Heart left ventricle (tissue), 16 donors: Measurements from ENCODE around the gene RAB36. TPM values are rescaled to one million over a fixed set of nuclear protein-coding genes. Genes with fewer than 3 reads are reported as not detected.

Experiments used
- ATAC-seq, 4 donors: fragments of 200-7000 bp; cut with Tn5 transposase; one replicate each; pipeline ENCODE4 v1.9.1; 2020 to 2022; ENCODE audit warnings: moderate library complexity in 4 of 4, mild to moderate bottlenecking in 3 of 4, moderate number of reproducible peaks in 1 of 4
- DNase-seq, 5 donors: peaks; one replicate each; pipeline ENCODE4 v3.0.0-alpha.2; 2020
- H3K27ac ChIP-seq, 12 donors: fragments of 200-600 bp; sonication (generic) in 4 of 12; one replicate each; pipeline versions ENCODE4 v1.5.0 to v1.8.0; 2016 to 2022; ENCODE audit warnings: mild to moderate bottlenecking in 2 of 12
- H3K27me3 ChIP-seq, 9 donors: fragments of 200-600 bp; sonication (generic) in 2 of 9; one replicate each; pipeline versions ENCODE4 v1.5.1 to v1.8.0; 2016 to 2022; ENCODE audit warnings: mild to moderate bottlenecking in 3 of 9
- H3K36me3 ChIP-seq, 9 donors: fragments of 200-600 bp; sonication (generic) in 2 of 9; one replicate each; pipeline versions ENCODE4 v1.5.0 to v1.8.0; 2018 to 2022; ENCODE audit warnings: mild to moderate bottlenecking in 2 of 9
- H3K4me1 ChIP-seq, 12 donors: fragments of 200-600 bp; sonication (generic) in 4 of 12; one replicate each; pipeline versions ENCODE4 v1.5.0 to v1.8.0; 2016 to 2022; ENCODE audit warnings: mild to moderate bottlenecking in 3 of 12
- H3K4me3 ChIP-seq, 12 donors: fragments of 200-600 bp; sonication (generic) in 4 of 12; one replicate each; pipeline versions ENCODE4 v1.5.0 to v1.8.0; 2017 to 2022; ENCODE audit warnings: mild to moderate bottlenecking in 9 of 12, moderate library complexity in 4 of 12
- H3K9me3 ChIP-seq, 12 donors: fragments of 200-600 bp; sonication (generic) in 4 of 12; one replicate each; pipeline versions ENCODE4 v1.5.0 to v1.8.0; 2016 to 2022; ENCODE audit warnings: mild to moderate bottlenecking in 1 of 12
- CTCF ChIP-seq, 12 donors: fragments of 200-600 bp; sonication (generic) in 4 of 12; IDR thresholded peaks; one replicate each; pipeline versions ENCODE4 v1.5.0 to v1.8.0; 2018 to 2022; ENCODE audit warnings: antibody characterized with exemption in 12 of 12, mild to moderate bottlenecking in 5 of 12
- POLR2A ChIP-seq, 2 donors: fragments of 450-650 bp; IDR thresholded peaks; one replicate each; pipeline ENCODE4 v1.6.1; 2017; ENCODE audit warnings: antibody characterized with exemption in 2 of 2, mild to moderate bottlenecking in 2 of 2, moderate library complexity in 2 of 2
- WGBS, 4 donors: extraction: QIAGEN DNeasy Blood & Tissue Kit in 2 of 4; methylation state at CpG; one replicate each; pipeline versions ENCODE4 v1.1.5 to v1.1.7; 2013 to 2018; 5-methylcytosine and 5-hydroxymethylcytosine counted together
- intact Hi-C, 10 donors: fragments of 100-400 bp; cut with DNase I; formaldehyde crosslinking; loops; one replicate each; pipeline versions ENCODE4 v1.11.1 to v1.14.2; 2022
- polyA plus RNA-seq, 2 donors: library from polyadenylated mRNA; stranded (reverse); fragments of 200-250 nt; gene quantifications; one replicate each; pipeline ENCODE4 v1.2.3, GENCODE V29; 2013
- total RNA-seq, 9 donors: library from RNA; depleted of rRNA in 2 of 9; stranded (reverse); fragments of >200 nt in 2 of 9; fragmentation: NEBNext Ultra II Directional in 3 of 9; extraction: Animal tissue kit (Norgen Biotek cat#: 25700) in 3 of 9; gene quantifications; one replicate each; pipeline versions ENCODE4 v1.1.0 to v1.2.4, GENCODE V29; 2016 to 2023
- donor health status: ischemic (EF 13 %, LVEDD 7.1; RV severe dilation, severe dysfunction).
- donor health status: healthy with polysubstance abuse.
- donor health status: DM: no; HTN: yes; CAD: no.
- donor health status: DM: no; HTN: no; CAD: no.
- donor health status: ischemic (EF 25% LVEDD 6.9; RV normal size, moderate dysfunction).
- donor health status: ischemic (EF 25% LVEDD 5.7; RV mildly dilated, moderate dysfunction).
- donor health status: healthy.
- donor health status: DM: yes; HTN: yes; CAD: no.
- donor health status: ischemic (EF 35%, LVEDD 5.7; RV mildly dilated, moderate dysfunction).
- donor health status: nonischemic (EF 11% LVEDD 7.7; RV severe dilation, severe dysfunction).
- donor health status: DM: yes; HTN: yes; CAD: no.
- donor health status: PGD.
- donor health status: ischemic (EF 29% LVEDD 5.4; RV normal size, mild dysfunction).
- donor health status: nonischemic (EF 23%, LVEDD 6.1; RV moderate dilation, normal function).

RAB36 gene
- total and polyA plus RNA-seq, 11 donors = 0.11 to 3.2 (median 0.54) TPM

- Histone ChIP-seq H3K4me1 (peaks cover 0 to 21% (median 11%) of the 10 kb centered on the region in 12 donors), H3K36me3 (no peaks in the 10 kb centered on the region), H3K4me3 (no peak overlapping the region), H3K9me3 (no peaks in the 10 kb centered on the region), H3K27me3 (no peaks in the 10 kb centered on the region), H3K27ac (no peak overlapping the region)
- TF ChIP-seq POLR2A (IDR thresholded peaks at IDR 0.05) = no peak
- TF ChIP-seq CTCF (IDR thresholded peaks at IDR 0.05) = no peak
- no peak for ATAC-seq
- intact Hi-C loops = loop anchor here in 1 of 10 donors (10.0 kb wide), 1 partner anchor 52 kb away; no protein-coding TSS in a partner anchor
- DNase-seq = no peak
- 96 to 98% (median 97%) methylated on average over 10 of the region's 10 CpGs for WGBS, 4 donors
These were observed 28.0 kb upstream of the RAB36 start for GRCh38 chr22:23117275-23117674.

DNA sequence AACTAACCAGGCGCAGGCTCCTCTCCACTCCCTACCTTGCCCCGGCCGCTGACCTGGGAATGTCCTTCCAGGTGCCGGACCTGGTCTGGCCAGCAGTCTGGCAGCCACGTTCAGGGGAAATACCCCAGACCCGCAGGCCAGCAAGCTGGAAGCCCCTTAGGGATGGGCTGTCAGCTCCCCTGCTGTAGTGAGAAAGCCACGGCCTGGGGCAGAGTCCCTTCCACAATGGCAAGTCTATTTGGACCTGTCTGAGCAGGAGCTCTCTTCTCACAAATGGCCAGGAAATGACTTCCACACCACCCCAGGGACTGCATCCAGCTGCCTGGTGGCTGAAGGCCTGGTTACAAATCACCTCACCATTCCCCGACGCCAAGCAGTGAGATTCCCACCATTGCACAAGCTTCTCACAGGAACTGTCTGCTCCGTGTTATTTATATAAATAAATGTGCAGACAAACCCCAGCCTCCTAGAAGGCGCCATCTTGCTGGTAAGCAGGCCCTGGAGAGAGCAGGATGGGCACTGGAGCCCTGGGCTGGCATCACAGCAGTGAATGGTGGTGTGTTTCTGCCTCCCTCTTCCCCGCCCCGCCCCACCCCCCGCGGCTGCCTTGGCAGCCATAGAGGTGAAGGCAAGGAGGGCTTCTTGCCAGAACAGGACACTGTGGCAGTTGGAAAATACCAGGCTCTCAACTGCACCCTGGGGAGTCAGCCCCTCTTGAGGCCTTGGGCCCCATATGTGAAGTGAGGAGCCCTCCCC, 27.2 kb upstream of the RAB36 start:
- WGBS, 4 donors = 76 to 86% (median 83%) methylated on average over 11 to 15 of the region's 15 CpGs
- intact Hi-C loops = loop anchor here in 1 of 10 donors (10.0 kb wide), 1 partner anchor 53 kb away; no protein-coding TSS in a partner anchor
- Histone ChIP-seq H3K27ac (peak overlapping the region in 1 of 12 donors; percentile 51), H3K36me3 (no peaks in the 10 kb centered on the region), H3K9me3 (no peaks in the 10 kb centered on the region), H3K4me1 (peaks cover 0 to 14% (median 6%) of the 10 kb centered on the region in 12 donors), H3K4me3 (no peak overlapping the region), H3K27me3 (no peaks in the 10 kb centered on the region)
- peak in 1 of 4 donors; percentile 14 for ATAC-seq
- DNase-seq = no peak
- TF ChIP-seq POLR2A (IDR thresholded peaks at IDR 0.05) = no peak
- TF ChIP-seq CTCF (IDR thresholded peaks at IDR 0.05) = no peak

DNA sequence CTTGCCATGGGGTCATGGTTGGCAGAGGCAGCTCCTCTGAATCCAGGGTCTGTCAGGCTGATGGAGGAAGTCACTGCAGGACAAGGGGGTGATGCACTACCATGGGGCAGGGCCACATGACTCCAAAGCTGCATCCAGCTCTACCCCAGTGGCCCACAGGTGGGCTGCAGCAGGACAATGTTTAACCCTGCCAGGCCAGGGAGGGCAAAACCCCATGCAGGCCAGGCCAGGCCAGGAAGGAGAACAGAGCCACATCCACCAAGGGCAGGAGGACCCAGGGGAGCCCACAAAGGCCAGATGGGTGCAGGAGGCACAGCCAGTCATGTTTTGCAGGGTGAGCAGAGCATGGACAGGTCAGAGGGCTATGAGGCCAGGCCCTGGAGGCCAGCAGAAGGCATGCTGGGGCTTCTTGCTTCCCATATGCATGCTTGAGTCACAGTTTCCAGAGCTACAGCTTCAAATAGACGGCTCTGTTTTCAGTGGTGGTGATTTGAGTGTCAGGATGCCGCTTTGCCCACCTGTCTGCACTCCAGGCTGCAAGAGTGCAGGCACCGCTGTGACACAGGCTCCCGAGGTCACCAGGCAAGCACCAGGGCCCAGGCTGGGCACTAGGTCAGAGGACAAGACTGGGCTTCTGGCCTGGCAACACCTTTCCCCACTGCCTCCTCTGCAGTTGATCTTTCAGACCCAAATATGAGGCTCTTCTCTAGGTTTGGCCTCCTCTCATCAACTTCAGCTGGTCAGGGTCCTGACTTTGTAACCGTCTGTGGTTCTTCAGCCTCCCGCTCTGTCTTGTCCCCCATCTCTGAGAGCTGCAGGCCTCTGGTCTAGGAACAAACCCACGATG, 26.4 kb upstream of the RAB36 start:
- DNase-seq = no peak
- H3K4me3 ChIP-seq = no peak overlapping the region
- H3K27me3 ChIP-seq = no peaks in the 10 kb centered on the region
- no peaks in the 10 kb centered on the region for H3K9me3 ChIP-seq
- no peak overlapping the region for H3K27ac ChIP-seq
- ATAC-seq = no peak
- peaks cover 0 to 6% (median 0%) of the 10 kb centered on the region in 12 donors for H3K4me1 ChIP-seq
- H3K36me3 ChIP-seq = no peaks in the 10 kb centered on the region
- intact Hi-C loops = loop anchor here in 1 of 10 donors (10.0 kb wide), 1 partner anchor 54 kb away; no protein-coding TSS in a partner anchor
- WGBS, 4 donors = 90 to 99% (median 95%) methylated on average over 6 to 7 of the region's 7 CpGs
- TF ChIP-seq POLR2A (IDR thresholded peaks at IDR 0.05) = no peak
- TF ChIP-seq CTCF (IDR thresholded peaks at IDR 0.05) = no peak
